Neural crest cell (in vitro differentiated cells): ENCODE data around the gene SMCO1. TPM values are rescaled to one million over a fixed set of nuclear protein-coding genes. Genes with fewer than 3 reads are reported as not detected.

ENCODE experiments used
- DNase-seq: peaks from one replicate; pipeline ENCODE4 v3.0.0; 2021; ENCODE audit warnings: low read depth, mixed read lengths, low spot score
- H3K27ac Mint-ChIP-seq: one replicate; pipeline ENCODE4 v1.8.0; 2021; ENCODE audit warnings: mild to moderate bottlenecking, mixed read lengths; ENCODE audit not compliant: unreplicated experiment
- H3K27me3 Mint-ChIP-seq: 2 replicates; pipeline ENCODE4 v1.8.0; 2021; ENCODE audit warnings: low read depth, mild to moderate bottlenecking, mixed read lengths
- H3K36me3 Mint-ChIP-seq: 2 replicates; pipeline ENCODE4 v1.8.0; 2021; ENCODE audit warnings: low read depth, mild to moderate bottlenecking, mixed read lengths
- H3K4me1 Mint-ChIP-seq: 2 replicates; pipeline ENCODE4 v1.8.0; 2021; ENCODE audit warnings: mixed read lengths
- H3K4me3 Mint-ChIP-seq: one replicate; pipeline ENCODE4 v1.8.0; 2021; ENCODE audit warnings: mild to moderate bottlenecking, mixed read lengths
- H3K9me3 Mint-ChIP-seq: 2 replicates; pipeline ENCODE4 v1.8.0; 2021; ENCODE audit warnings: mixed read lengths
- total RNA-seq: library from RNA; stranded (reverse); gene quantifications from 2 replicates; pipeline ENCODE4 v1.2.1, GENCODE V29; 2021
- TF ChIP-seq, protein P1 (sequence below): fragments of 200-600 bp; sonication (generic); conservative IDR thresholded peaks from 2 replicates; pipeline ENCODE4 v1.5.0; 2021; ENCODE audit warnings: antibody characterized with exemption, mild to moderate bottlenecking

Gene SMCO1
- total RNA-seq, 1 donor from 2014 or later, result not detected

GRCh38 chr3:196498297-196498696, 16.8 kb downstream of the SMCO1 start:
- Mint-ChIP-seq H3K4me1 (peaks cover 30% of the 10 kb centered on the region), H3K9me3 (no peaks in the 10 kb centered on the region), H3K27me3 (no peaks in the 10 kb centered on the region), H3K36me3 (peaks cover 7% of the 10 kb centered on the region), H3K27ac (no peak overlapping the region), H3K4me3 (peak overlapping the region; percentile 99)
- DNase-seq, result no peak
- TF ChIP-seq, protein P1, sequence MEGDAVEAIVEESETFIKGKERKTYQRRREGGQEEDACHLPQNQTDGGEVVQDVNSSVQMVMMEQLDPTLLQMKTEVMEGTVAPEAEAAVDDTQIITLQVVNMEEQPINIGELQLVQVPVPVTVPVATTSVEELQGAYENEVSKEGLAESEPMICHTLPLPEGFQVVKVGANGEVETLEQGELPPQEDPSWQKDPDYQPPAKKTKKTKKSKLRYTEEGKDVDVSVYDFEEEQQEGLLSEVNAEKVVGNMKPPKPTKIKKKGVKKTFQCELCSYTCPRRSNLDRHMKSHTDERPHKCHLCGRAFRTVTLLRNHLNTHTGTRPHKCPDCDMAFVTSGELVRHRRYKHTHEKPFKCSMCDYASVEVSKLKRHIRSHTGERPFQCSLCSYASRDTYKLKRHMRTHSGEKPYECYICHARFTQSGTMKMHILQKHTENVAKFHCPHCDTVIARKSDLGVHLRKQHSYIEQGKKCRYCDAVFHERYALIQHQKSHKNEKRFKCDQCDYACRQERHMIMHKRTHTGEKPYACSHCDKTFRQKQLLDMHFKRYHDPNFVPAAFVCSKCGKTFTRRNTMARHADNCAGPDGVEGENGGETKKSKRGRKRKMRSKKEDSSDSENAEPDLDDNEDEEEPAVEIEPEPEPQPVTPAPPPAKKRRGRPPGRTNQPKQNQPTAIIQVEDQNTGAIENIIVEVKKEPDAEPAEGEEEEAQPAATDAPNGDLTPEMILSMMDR, result no peak

DNA sequence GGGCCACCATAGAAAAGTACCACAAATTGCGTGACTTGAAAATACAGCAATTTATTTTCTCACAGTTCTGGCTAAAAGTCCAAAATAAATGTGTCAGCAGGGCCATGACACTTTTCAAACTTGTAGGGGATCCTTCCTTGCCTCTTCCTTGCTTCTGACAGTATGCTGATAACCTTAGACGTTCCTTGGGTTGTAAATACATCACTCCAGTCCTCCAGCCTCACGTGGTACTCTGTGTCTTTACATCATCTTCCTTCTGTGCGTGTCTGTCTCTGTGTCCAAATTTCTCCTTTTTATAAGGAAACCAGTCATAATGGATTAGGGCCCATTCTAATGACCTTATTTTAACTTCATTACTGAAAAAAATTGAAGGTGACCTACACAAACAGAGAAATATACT, 19.0 kb downstream of the SMCO1 start:
- Mint-ChIP-seq H3K27me3 (no peaks in the 10 kb centered on the region), H3K4me1 (peaks cover 28% of the 10 kb centered on the region), H3K4me3 (no peak overlapping the region), H3K36me3 (peaks cover 9% of the 10 kb centered on the region), H3K9me3 (no peaks in the 10 kb centered on the region), H3K27ac (no peak overlapping the region)
- DNase-seq, result no peak
- TF ChIP-seq, protein P1, result no peak

GRCh38 chr3:196493292-196493691, 21.9 kb downstream of the SMCO1 start:
- Mint-ChIP-seq H3K9me3 (no peaks in the 10 kb centered on the region), H3K27ac (no peak overlapping the region), H3K27me3 (no peaks in the 10 kb centered on the region), H3K4me1 (peaks cover 5% of the 10 kb centered on the region), H3K36me3 (peaks cover 5% of the 10 kb centered on the region), H3K4me3 (no peak overlapping the region)
- TF ChIP-seq, protein P1, result no peak
- no peak for DNase-seq

- peaks cover 5% of the 10 kb centered on the region for H3K4me1 Mint-ChIP-seq
- H3K36me3 Mint-ChIP-seq, result peaks cover 9% of the 10 kb centered on the region
- no peaks in the 10 kb centered on the region for H3K27me3 Mint-ChIP-seq
- no peak overlapping the region for H3K4me3 Mint-ChIP-seq
- DNase-seq, result no peak
- no peak overlapping the region for H3K27ac Mint-ChIP-seq
- TF ChIP-seq, protein P1, result no peak
- no peaks in the 10 kb centered on the region for H3K9me3 Mint-ChIP-seq
Measured at GRCh38 chr3:196492080-196492479, 23.1 kb downstream of the SMCO1 start.

DNA sequence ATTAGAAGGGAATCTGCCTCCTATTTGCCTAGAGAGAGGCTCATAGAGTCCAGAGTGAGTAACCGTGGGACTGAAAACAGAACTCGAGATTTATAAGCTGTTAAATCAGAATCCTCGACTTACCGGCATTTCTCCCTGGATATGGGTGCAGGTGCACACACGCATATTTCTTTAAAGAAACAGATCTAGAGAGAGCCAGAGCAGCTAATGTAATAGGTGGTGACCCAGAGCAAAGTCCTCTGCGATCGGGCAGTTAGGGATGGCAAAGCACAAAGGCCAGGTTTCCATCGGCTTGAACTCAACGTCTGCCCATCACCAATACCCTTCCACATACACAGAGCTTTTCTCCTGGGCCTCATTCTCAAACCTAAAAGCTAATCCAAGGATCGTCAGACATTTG, 25.4 kb downstream of the SMCO1 start:
- no peak overlapping the region for H3K4me3 Mint-ChIP-seq
- peaks cover 5% of the 10 kb centered on the region for H3K4me1 Mint-ChIP-seq
- no peaks in the 10 kb centered on the region for H3K27me3 Mint-ChIP-seq
- no peak for DNase-seq
- peaks cover 12% of the 10 kb centered on the region for H3K36me3 Mint-ChIP-seq
- TF ChIP-seq, protein P1, result no peak
- no peaks in the 10 kb centered on the region for H3K9me3 Mint-ChIP-seq
- no peak overlapping the region for H3K27ac Mint-ChIP-seq

DNA sequence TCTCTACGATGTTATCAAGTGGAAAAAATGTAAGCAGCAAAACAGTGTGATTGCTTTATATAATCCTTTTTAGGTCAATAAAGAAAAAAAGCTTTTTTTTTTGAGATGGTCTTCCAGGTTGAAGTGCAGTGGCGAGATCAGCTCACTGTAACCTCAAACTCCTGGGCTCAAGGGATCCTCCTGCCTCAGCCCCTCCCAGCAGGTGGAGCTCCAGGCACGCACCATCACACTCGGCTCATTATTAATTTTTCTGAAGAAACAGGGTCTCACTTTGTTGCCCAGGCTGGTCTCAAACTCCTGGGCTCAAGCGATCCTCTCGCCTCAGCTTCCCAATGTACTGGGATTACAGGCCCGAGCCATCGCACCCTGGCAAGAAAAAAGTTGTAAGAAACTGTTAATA, 28.9 kb downstream of the SMCO1 start:
- DNase-seq, result no peak
- H3K27me3 Mint-ChIP-seq, result no peaks in the 10 kb centered on the region
- TF ChIP-seq, protein P1, result peak; percentile 50
- no peaks in the 10 kb centered on the region for H3K4me1 Mint-ChIP-seq
- H3K27ac Mint-ChIP-seq, result no peak overlapping the region
- peaks cover 20% of the 10 kb centered on the region for H3K36me3 Mint-ChIP-seq
- H3K4me3 Mint-ChIP-seq, result no peak overlapping the region
- H3K9me3 Mint-ChIP-seq, result no peaks in the 10 kb centered on the region
